Stimulated activated CD4-positive, alpha-beta T cell treated with anti-CD3 and anti-CD28 coated beads, Interleukin-2, amount 100 ng/mL, for 4 hours (primary cell): ENCODE measurements around the gene M1AP.
A peak's percentile ranks its signal among the peaks of the same experiment; 100 is the strongest.
"Not testable (repeated sequence)": the region's sequence is repeated elsewhere in the genome, so short reads cannot be mapped to it uniquely, and the experiment has no call there.

Experiments
- DNase-seq: peaks from one replicate; pipeline ENCODE4 v3.0.0-alpha.2; 2020; ENCODE audit warnings: low read depth

The M1AP gene

GRCh38 chr2:74566076-74566753 is 81.9 kb downstream of the M1AP start:
- no peak for DNase-seq

- no peak for DNase-seq
Observed at GRCh38 chr2:74564222-74564621, 83.9 kb downstream of the M1AP start.

- no peak for DNase-seq
Observed at GRCh38 chr2:74562126-74562775, 85.9 kb downstream of the M1AP start.

- not testable (repeated sequence) for DNase-seq
Observed at GRCh38 chr2:74561022-74561421, 87.1 kb downstream of the M1AP start.

- DNase-seq: no peak
Observed at GRCh38 chr2:74560591-74560990, 87.5 kb downstream of the M1AP start.

- DNase-seq: no peak
Observed at GRCh38 chr2:74559912-74560311, 88.2 kb downstream of the M1AP start.

GRCh38 chr2:74558284-74559230 is 89.6 kb downstream of the M1AP start:
- no peak for DNase-seq

- DNase-seq: no peak
Observed at GRCh38 chr2:74556831-74557370, 91.2 kb downstream of the M1AP start.

GRCh38 chr2:74556159-74556558 is 92.0 kb downstream of the M1AP start:
- DNase-seq: no peak

- no peak for DNase-seq
Observed at GRCh38 chr2:74555610-74556103, 92.5 kb downstream of the M1AP start.

GRCh38 chr2:74554820-74555531 is 93.2 kb downstream of the M1AP start:
- DNase-seq: no peak

- peak; percentile 74 for DNase-seq
Observed at GRCh38 chr2:74553892-74554819, 94.0 kb downstream of the M1AP start, which contains the start of the genes DOK1 and LOXL3. Gene DOK1, plus strand, starts transcription at chr2:74554720. Its CDS starts 35 bp downstream, at chr2:74554755. Gene LOXL3, minus strand, starts transcription at chr2:74553942. Its CDS starts 1,308 bp downstream, at chr2:74552634.

GRCh38 chr2:74552914-74553811 is 95.0 kb downstream of the M1AP start:
- DNase-seq: no peak

- no peak for DNase-seq
Observed at GRCh38 chr2:74551942-74552913, 95.9 kb downstream of the M1AP start.

GRCh38 chr2:74551530-74551929 is 96.6 kb downstream of the M1AP start:
- DNase-seq: no peak

GRCh38 chr2:74550231-74550630 is 97.9 kb downstream of the M1AP start:
- no peak for DNase-seq

GRCh38 chr2:74548900-74549826 is 99.0 kb downstream of the M1AP start:
- no peak for DNase-seq
